ENCODE data around the gene ERN1.

The ERN1 gene

DNA sequence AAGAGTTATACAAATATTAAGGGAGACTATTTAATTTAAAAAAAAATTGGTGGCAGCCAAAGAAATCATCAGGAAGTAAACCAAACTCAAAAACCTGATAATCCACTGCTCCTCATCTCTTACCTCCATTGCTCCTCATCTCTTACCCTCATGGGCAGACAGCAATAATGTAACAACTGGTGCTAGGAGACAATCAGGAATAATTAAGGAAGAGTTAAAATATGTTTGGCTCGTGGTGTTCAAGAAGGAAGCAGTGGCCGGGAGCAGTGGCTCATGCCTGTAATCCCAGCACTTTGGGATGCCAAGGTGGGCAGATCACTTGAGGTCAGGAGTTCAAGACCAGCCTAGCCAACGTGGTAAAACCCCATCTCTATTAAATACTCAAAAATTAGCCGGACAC, 18.1 kb downstream of the ERN1 start:
- no peak overlapping the region for H3K4me3 ChIP-seq (ENCODE audit: low read depth, low read length)
- no peak for DNase-seq (ENCODE audit: low read depth)
- TF ChIP-seq MYC (IDR thresholded peaks at IDR 0.05; ENCODE audit: low read depth, low read length) (no peak), POLR2A (IDR thresholded peaks at IDR 0.05; ENCODE audit: extremely low read depth, insufficient read length) (no peak), MAX (IDR thresholded peaks at IDR 0.05; ENCODE audit: low read depth, low read length) (no peak)
- TF ChIP-seq, protein P1, sequence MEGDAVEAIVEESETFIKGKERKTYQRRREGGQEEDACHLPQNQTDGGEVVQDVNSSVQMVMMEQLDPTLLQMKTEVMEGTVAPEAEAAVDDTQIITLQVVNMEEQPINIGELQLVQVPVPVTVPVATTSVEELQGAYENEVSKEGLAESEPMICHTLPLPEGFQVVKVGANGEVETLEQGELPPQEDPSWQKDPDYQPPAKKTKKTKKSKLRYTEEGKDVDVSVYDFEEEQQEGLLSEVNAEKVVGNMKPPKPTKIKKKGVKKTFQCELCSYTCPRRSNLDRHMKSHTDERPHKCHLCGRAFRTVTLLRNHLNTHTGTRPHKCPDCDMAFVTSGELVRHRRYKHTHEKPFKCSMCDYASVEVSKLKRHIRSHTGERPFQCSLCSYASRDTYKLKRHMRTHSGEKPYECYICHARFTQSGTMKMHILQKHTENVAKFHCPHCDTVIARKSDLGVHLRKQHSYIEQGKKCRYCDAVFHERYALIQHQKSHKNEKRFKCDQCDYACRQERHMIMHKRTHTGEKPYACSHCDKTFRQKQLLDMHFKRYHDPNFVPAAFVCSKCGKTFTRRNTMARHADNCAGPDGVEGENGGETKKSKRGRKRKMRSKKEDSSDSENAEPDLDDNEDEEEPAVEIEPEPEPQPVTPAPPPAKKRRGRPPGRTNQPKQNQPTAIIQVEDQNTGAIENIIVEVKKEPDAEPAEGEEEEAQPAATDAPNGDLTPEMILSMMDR (IDR thresholded peaks at IDR 0.05; ENCODE audit: low read depth, low read length), result no peak

GRCh38 chr17:64110379-64111152, 19.4 kb downstream of the ERN1 start:
- TF ChIP-seq POLR2A (IDR thresholded peaks at IDR 0.05; ENCODE audit: extremely low read depth, insufficient read length), result no peak
- TF ChIP-seq MAX (IDR thresholded peaks at IDR 0.05; ENCODE audit: low read depth, low read length), result no peak
- H3K4me3 ChIP-seq (ENCODE audit: low read depth, low read length), result no peak overlapping the region
- no peak for DNase-seq (ENCODE audit: low read depth)

- TF ChIP-seq, protein P1 (IDR thresholded peaks at IDR 0.05; ENCODE audit: low read depth, low read length), result no peak
- TF ChIP-seq MYC (IDR thresholded peaks at IDR 0.05; ENCODE audit: low read depth, low read length), result no peak
- TF ChIP-seq POLR2A (IDR thresholded peaks at IDR 0.05; ENCODE audit: extremely low read depth, insufficient read length), result no peak
- no peak for TF ChIP-seq MAX (IDR thresholded peaks at IDR 0.05; ENCODE audit: low read depth, low read length)
- no peak for DNase-seq (ENCODE audit: low read depth)
- H3K4me3 ChIP-seq (ENCODE audit: low read depth, low read length), result no peak overlapping the region
Observed at GRCh38 chr17:64109400-64109799, 20.5 kb downstream of the ERN1 start.

DNA sequence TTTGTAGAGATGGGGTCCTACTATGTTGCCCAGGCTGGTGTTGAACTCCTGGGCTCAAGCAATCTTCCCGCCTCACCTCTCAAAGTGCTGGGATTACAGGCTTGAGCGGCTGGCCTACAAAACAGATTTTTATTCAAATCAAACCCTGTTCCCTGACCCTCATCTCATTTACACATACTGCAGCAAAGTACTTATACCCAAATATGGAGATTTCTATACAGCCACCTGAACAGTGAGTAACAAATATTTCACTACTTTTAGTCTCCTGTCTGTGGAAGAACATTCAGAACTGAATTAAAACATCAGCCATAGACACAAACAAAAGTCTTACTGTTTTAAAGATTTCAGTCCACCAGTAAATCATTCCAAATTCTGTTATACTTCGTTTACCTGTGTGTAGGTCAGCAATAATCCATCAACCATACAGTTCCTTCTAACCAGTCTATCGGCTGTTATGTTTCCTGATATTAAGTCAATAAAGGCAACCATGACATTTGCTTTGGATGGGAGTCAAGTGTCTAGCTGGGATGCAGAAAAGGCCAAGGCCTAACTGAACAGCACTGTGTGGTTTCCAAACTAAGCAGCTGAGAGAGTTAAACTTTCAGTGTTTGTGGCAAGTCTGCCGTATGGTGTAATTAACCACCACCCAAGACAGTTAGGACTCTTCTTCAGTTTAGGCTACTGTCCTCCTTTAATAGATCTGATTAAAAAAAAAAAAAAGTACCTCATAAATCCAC, 22.3 kb downstream of the ERN1 start:
- no peak overlapping the region for H3K4me3 ChIP-seq (ENCODE audit: low read depth, low read length)
- DNase-seq (ENCODE audit: low read depth), result peak; percentile 57
- TF ChIP-seq MAX (IDR thresholded peaks at IDR 0.05; ENCODE audit: low read depth, low read length), result no peak

DNA sequence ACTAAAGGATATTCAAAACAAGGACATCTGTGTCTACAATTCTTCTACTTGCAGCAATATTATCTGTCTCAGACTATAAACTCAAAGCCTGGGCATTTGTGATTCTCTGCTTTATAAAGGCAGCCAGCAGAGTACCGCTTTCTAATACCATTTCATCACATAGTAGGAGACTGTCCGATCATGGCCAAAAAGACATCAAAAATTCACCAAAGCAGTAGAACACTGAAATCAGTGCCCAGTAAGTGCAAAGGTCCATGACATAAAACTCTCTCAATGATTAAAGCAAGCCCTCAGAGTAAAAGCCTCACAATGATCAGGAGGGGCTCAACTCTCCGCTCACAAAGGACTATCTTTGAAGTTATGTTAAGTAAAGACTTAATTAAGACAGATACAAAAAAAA, 23.0 kb downstream of the ERN1 start:
- no peak overlapping the region for H3K4me3 ChIP-seq (ENCODE audit: low read depth, low read length)
- DNase-seq (ENCODE audit: low read depth), result no peak
- TF ChIP-seq, protein P1 (IDR thresholded peaks at IDR 0.05; ENCODE audit: low read depth, low read length), result no peak
- TF ChIP-seq POLR2A (IDR thresholded peaks at IDR 0.05; ENCODE audit: extremely low read depth, insufficient read length) (no peak), MAX (IDR thresholded peaks at IDR 0.05; ENCODE audit: low read depth, low read length) (no peak), MYC (IDR thresholded peaks at IDR 0.05; ENCODE audit: low read depth, low read length) (no peak)

- peak; percentile 91 for DNase-seq (ENCODE audit: low read depth)
- H3K4me3 ChIP-seq (ENCODE audit: low read depth, low read length), result no peak overlapping the region
- TF ChIP-seq MAX (IDR thresholded peaks at IDR 0.05; ENCODE audit: low read depth, low read length), result no peak
- no peak for TF ChIP-seq POLR2A (IDR thresholded peaks at IDR 0.05; ENCODE audit: extremely low read depth, insufficient read length)
- TF ChIP-seq, protein P1 (IDR thresholded peaks at IDR 0.05; ENCODE audit: low read depth, low read length), result no peak
- no peak for TF ChIP-seq MYC (IDR thresholded peaks at IDR 0.05; ENCODE audit: low read depth, low read length)
Observed at GRCh38 chr17:64103391-64104364, 26.3 kb downstream of the ERN1 start.

Measured in NB4 (cell line).